MM.1S (cell line): ENCODE results near the gene NFATC1.

Experiments used
- DNase-seq: peaks from one replicate; pipeline ENCODE4 v3.0.0-alpha.2; 2015
- H2AFZ ChIP-seq: fragments of 300-600 bp; sonication (generic); 2 replicates; pipeline ENCODE4 v1.6.0; 2016; ENCODE audit warnings: antibody characterized with exemption, low read length
- H3F3A ChIP-seq: fragments of 300-600 bp; sonication (generic); 2 replicates; pipeline ENCODE4 v1.6.1; 2016; ENCODE audit warnings: mild to moderate bottlenecking, antibody characterized with exemption, low read length, moderate library complexity, mixed read lengths; ENCODE audit not compliant: insufficient read depth
- H3K27ac ChIP-seq: fragments of 300-600 bp; sonication (generic); 2 replicates; pipeline ENCODE4 v1.5.1; 2016; ENCODE audit warnings: mild to moderate bottlenecking, low read length
- H3K27me3 ChIP-seq: fragments of 300-600 bp; sonication (generic); replicated peaks from 2 replicates; pipeline ENCODE4 v1.6.0; 2016; ENCODE audit warnings: low read length; ENCODE audit not compliant: insufficient read depth
- H3K36me3 ChIP-seq: fragments of 300-600 bp; sonication (generic); replicated peaks from 2 replicates; pipeline ENCODE4 v1.6.1; 2016; ENCODE audit warnings: mild to moderate bottlenecking, low read length, mixed read lengths; ENCODE audit not compliant: insufficient read depth
- H3K4me1 ChIP-seq: fragments of 300-600 bp; sonication (generic); 2 replicates; pipeline ENCODE4 v1.6.1; 2016; ENCODE audit warnings: low read length, mixed read lengths
- H3K4me2 ChIP-seq: fragments of 300-600 bp; sonication (generic); 2 replicates; pipeline ENCODE4 v1.6.0; 2016; ENCODE audit warnings: low read depth, low read length
- H3K4me3 ChIP-seq: fragments of 300-600 bp; sonication (generic); 2 replicates; pipeline ENCODE4 v1.5.1; 2016; ENCODE audit warnings: low read length, mixed read lengths
- H3K79me2 ChIP-seq: fragments of 300-600 bp; sonication (generic); 2 replicates; pipeline ENCODE4 v1.6.1; 2016; ENCODE audit warnings: mixed run types, low read length, mixed read lengths
- H3K9ac ChIP-seq: fragments of 300-600 bp; sonication (generic); 2 replicates; pipeline ENCODE4 v1.6.1; 2016; ENCODE audit warnings: low read length, mixed read lengths
- H3K9me2 ChIP-seq: fragments of 300-600 bp; sonication (generic); replicated peaks from 2 replicates; pipeline ENCODE4 v1.6.1; 2016; ENCODE audit warnings: mild to moderate bottlenecking, low read length, mixed read lengths; ENCODE audit not compliant: insufficient read depth
- H3K9me3 ChIP-seq: fragments of 300-600 bp; sonication (generic); replicated peaks from 2 replicates; pipeline ENCODE4 v1.6.1; 2016; ENCODE audit warnings: mild to moderate bottlenecking, low read length, mixed read lengths; ENCODE audit not compliant: insufficient read depth
- H4K20me1 ChIP-seq: fragments of 300-600 bp; sonication (generic); 2 replicates; pipeline ENCODE4 v1.6.1; 2016; ENCODE audit warnings: mild to moderate bottlenecking, low read length, moderate library complexity, mixed read lengths; ENCODE audit not compliant: insufficient read depth
- EZH2 ChIP-seq: fragments of 300-600 bp; sonication (generic); optimal IDR thresholded peaks from 2 replicates; pipeline ENCODE3; 2017; ENCODE audit warnings: low read depth, mild to moderate bottlenecking, antibody characterized with exemption, low read length, mixed read lengths
- EZH2phosphoT487 ChIP-seq: fragments of 300-600 bp; sonication (generic); IDR thresholded peaks from 2 replicates; pipeline ENCODE4 v1.6.1; 2018; ENCODE audit warnings: antibody characterized with exemption, low read length
- TF ChIP-seq, protein P1 (sequence below): fragments of 300-600 bp; sonication (generic); IDR thresholded peaks from 2 replicates; pipeline ENCODE4 v1.5.1; 2016; ENCODE audit warnings: antibody characterized with exemption, low read length, mixed read lengths

Gene NFATC1

DNA sequence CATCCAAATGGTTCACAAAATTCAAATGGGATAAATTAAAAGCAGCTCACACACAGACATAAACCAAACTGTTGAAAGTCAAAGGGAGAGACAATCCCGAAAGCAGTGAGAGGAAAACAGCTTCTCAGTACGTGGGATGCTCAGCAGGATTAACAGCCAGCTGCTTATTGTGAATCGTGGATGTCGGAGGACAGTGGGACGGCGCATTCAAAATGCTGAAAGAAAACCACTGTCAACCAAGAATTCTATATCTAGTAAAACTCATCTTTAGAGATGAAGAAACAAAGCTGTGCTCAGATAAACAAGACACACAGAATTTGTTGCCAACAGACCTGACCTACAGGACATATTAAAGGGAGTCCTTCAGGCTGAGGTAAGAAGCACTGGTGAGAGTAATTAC, 102.9 kb downstream of the NFATC1 start:
- H3K4me3 ChIP-seq, result no peak overlapping the region
- H3K9me2 ChIP-seq, result no peaks in the 10 kb centered on the region
- H3F3A ChIP-seq, result no peaks in the 10 kb centered on the region
- no peak overlapping the region for H2AFZ ChIP-seq
- no peaks in the 10 kb centered on the region for H3K9me3 ChIP-seq
- no peak overlapping the region for H3K27ac ChIP-seq
- TF ChIP-seq EZH2 (no peak), EZH2phosphoT487 (no peak)
- TF ChIP-seq, protein P1, sequence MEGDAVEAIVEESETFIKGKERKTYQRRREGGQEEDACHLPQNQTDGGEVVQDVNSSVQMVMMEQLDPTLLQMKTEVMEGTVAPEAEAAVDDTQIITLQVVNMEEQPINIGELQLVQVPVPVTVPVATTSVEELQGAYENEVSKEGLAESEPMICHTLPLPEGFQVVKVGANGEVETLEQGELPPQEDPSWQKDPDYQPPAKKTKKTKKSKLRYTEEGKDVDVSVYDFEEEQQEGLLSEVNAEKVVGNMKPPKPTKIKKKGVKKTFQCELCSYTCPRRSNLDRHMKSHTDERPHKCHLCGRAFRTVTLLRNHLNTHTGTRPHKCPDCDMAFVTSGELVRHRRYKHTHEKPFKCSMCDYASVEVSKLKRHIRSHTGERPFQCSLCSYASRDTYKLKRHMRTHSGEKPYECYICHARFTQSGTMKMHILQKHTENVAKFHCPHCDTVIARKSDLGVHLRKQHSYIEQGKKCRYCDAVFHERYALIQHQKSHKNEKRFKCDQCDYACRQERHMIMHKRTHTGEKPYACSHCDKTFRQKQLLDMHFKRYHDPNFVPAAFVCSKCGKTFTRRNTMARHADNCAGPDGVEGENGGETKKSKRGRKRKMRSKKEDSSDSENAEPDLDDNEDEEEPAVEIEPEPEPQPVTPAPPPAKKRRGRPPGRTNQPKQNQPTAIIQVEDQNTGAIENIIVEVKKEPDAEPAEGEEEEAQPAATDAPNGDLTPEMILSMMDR, result no peak
- no peak for DNase-seq
- H3K36me3 ChIP-seq, result no peaks in the 10 kb centered on the region
- H4K20me1 ChIP-seq, result no peaks in the 10 kb centered on the region
- H3K9ac ChIP-seq, result no peak overlapping the region
- no peaks in the 10 kb centered on the region for H3K79me2 ChIP-seq
- H3K4me1 ChIP-seq, result no peaks in the 10 kb centered on the region
- no peak overlapping the region for H3K4me2 ChIP-seq
- no peaks in the 10 kb centered on the region for H3K27me3 ChIP-seq

DNA sequence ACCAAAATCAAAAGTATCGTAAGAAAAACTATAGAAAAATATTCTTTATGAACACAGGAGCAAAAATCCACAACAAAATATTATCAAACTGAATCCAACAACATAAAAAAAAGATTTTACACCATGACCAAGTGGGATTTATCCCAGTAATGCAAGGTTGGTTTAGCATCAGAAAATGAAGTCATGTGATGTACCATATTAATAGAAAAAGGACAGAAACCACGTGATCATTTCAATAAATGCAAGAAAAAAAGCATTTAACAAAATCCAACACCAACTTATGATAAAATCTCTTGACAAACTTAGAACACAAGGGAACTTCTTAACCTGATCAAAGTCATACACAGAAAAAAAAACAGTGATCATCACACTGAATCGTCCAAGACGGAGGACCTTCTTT, 105.3 kb downstream of the NFATC1 start:
- Histone ChIP-seq H3K9me2 (no peaks in the 10 kb centered on the region), H3K36me3 (no peaks in the 10 kb centered on the region), H3K4me2 (no peak overlapping the region), H4K20me1 (no peaks in the 10 kb centered on the region), H3K79me2 (no peaks in the 10 kb centered on the region), H3F3A (no peaks in the 10 kb centered on the region), H3K27me3 (no peaks in the 10 kb centered on the region), H3K4me3 (no peak overlapping the region), H2AFZ (no peak overlapping the region), H3K9me3 (no peaks in the 10 kb centered on the region), H3K9ac (no peak overlapping the region), H3K4me1 (no peaks in the 10 kb centered on the region), H3K27ac (no peak overlapping the region)
- DNase-seq, result no peak
- TF ChIP-seq, protein P1, result no peak
- no peak for TF ChIP-seq EZH2
- no peak for TF ChIP-seq EZH2phosphoT487

DNA sequence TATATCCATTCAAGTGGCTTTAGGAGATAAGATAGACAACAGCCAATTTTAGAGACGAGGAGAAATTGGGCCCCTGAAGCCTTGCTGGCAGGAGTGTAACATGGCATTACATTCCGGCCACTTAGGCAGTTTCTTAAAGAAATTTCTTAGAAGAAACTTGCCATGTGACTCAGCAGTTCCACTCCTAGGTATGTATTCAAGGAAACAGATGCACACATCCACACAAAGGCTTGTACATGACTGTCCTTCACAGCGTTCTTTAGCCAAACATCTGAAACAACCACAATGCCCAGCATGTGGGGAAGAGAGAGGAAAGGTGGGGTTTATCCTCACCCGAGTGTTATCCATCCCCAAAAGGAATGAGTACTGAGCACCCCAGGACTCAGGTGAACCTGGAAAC, 107.1 kb downstream of the NFATC1 start:
- H3K4me1 ChIP-seq, result no peaks in the 10 kb centered on the region
- TF ChIP-seq EZH2phosphoT487 (no peak), EZH2 (no peak)
- TF ChIP-seq, protein P1, result no peak
- no peak for DNase-seq
- H3K9ac ChIP-seq, result no peak overlapping the region
- H3K27ac ChIP-seq, result no peak overlapping the region
- no peak overlapping the region for H2AFZ ChIP-seq
- no peaks in the 10 kb centered on the region for H4K20me1 ChIP-seq
- H3K79me2 ChIP-seq, result no peaks in the 10 kb centered on the region
- no peaks in the 10 kb centered on the region for H3K9me2 ChIP-seq
- no peaks in the 10 kb centered on the region for H3K36me3 ChIP-seq
- H3K9me3 ChIP-seq, result no peaks in the 10 kb centered on the region
- no peaks in the 10 kb centered on the region for H3F3A ChIP-seq
- H3K4me2 ChIP-seq, result no peak overlapping the region
- no peaks in the 10 kb centered on the region for H3K27me3 ChIP-seq
- no peak overlapping the region for H3K4me3 ChIP-seq
